Tibial nerve (tissue), 4 donors: ENCODE data around the gene BAG1.

Experiments used
- CTCF ChIP-seq, 5 experiments: fragments of 200-600 bp in 3 of 5; fragments of 450-650 bp in 2 of 5; sonication (generic) in 3 of 5; IDR thresholded peaks; one replicate each; pipeline ENCODE4 v1.5.1; 2016 to 2019; ENCODE audit warnings: antibody characterized with exemption in 5 of 5, mild to moderate bottlenecking in 3 of 5, moderate library complexity in 2 of 5
- EP300 ChIP-seq, 2 donors: sonication (generic); formaldehyde crosslinking; IDR thresholded peaks; one replicate each; pipeline ENCODE4 v1.6.1; 2017; ENCODE audit warnings: antibody characterized with exemption in 2 of 2, mild to moderate bottlenecking in 1 of 2
- POLR2A ChIP-seq, 2 donors: fragments of 450-650 bp; IDR thresholded peaks; one replicate each; pipeline ENCODE4 v1.6.1; 2017; ENCODE audit warnings: antibody characterized with exemption in 2 of 2, mild to moderate bottlenecking in 2 of 2, moderate library complexity in 2 of 2

GRCh38 chr9:33210006-33210715 lies 54.3 kb downstream of the BAG1 start:
- TF ChIP-seq CTCF (IDR thresholded peaks at IDR 0.05): no peak
- TF ChIP-seq EP300 (IDR thresholded peaks at IDR 0.05): no peak
- no peak for TF ChIP-seq POLR2A (IDR thresholded peaks at IDR 0.05)
